ENCODE data around the gene SLC6A3.
"Not testable (repeated sequence)": the region's sequence is repeated elsewhere in the genome, so short reads cannot be mapped to it uniquely, and the experiment has no call there.

The SLC6A3 gene

DNA sequence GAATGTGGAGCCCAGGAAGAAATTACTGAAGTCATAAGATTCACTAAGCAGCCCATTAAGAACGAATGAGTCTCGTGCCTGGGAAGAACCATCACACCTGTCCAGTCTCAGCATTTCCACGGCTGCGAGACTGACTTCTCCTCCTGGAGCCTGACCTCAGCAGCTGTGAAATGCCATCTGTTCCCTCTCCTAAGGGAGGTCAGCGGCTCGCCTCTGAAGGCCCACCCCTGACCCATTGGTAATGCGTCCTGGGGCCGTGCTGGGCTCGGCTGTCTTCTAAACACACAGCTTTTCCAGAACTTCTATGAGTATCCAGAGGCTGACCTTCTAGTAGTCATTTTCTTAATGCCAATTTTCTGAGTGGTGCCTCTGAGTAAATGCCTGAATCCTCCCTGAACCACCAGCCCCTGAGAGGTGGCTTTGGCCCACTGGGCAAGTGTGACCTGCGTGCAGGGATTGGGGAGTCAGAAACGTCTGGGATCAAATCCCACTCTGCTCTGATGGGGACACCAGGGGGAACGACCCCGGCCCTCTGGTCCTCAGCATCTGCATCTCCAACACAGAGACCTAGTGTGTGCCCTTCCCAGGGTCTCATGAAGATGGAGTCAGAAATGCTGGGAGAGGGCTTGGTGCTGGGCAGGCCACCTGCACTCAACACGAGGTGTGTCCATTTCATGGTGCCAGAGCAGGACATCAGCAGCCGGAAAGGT lies 5.7 kb downstream of the SLC6A3 start:
- no peak for DNase-seq

- DNase-seq: no peak
These were observed 6.4 kb downstream of the SLC6A3 start for GRCh38 chr5:1438871-1439270.

DNA sequence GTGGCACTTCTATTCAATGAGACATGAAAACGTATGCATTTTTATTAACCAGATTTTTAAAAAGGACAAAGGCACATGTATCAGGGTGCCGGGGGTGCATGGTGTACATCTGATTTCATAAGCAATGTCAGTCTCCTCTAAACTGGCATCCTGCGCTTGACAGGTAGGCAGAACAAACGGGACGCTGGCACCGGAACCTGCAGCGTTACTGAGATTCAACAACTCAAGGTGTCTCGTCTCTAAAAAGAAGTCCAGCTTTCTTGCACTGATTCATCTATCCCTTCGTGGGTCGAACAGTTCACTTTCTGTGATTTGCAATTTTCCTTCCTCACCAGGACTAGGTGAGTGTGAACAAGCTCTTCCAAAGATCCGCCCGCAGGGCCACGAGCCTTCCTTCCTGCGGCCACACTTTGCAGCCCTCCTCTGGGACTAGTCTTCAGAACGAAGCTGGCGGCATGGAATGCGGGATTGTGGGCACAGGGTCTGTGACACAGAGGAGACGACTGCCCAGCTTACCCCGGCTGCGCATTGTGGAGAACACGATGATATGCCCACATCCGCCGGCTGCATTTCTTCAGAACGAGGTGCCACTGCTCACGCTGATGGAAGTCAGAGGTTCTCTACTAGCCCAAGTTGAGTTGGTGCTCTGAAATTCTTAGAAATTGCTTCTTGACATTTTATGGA lies 7.2 kb downstream of the SLC6A3 start:
- DNase-seq: no peak

DNA sequence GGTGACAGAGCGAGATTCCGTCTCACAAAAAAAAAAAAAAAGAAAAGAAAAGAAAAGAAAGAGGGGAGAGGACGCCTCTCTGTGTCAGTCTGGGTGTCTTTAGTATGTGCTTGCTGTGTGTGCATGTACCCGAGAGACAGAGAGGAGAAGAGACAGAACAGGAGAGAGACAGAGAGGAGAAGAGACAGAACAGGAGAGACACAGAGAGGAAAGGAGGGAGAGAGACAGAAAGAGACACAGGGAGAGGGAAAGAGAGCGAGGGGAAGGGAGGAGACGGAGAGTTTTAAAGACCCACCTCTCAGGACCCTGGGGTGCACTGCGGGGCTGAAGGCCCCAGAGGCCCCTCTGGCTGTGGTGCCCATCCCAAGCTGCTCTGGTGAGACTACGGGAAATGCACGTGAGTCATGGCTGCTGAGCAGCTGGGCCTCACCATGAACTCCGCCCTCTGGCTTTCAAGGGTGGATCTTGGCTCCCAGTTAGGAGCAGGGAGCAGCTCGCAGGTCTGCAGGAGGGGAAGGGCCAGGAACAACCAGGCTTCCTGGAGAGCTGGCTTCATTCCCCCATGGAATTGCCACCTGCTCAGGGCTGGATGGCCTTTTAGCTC lies 7.9 kb downstream of the SLC6A3 start:
- DNase-seq: peak; percentile 96

DNA sequence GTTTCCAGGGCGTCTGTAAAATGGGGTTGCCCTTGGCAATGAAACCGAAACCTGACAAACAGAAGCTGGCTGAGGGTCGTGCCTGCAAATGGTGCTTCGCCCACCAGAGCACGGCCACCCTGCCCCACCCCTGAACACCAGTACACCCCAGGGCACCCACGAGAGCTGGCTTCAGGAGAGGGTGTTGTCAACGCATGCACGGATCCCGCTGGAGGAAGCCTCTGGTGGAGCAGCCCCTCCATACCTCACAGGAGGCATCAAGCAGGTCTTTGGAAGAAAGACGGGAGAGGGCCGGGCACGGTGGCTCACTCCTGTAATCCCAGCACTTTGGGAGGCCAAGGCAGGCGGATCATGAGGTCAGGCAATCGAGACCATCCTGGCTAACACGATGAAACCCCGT lies 8.6 kb downstream of the SLC6A3 start:
- no peak for DNase-seq

GRCh38 chr5:1436036-1436435 lies 9.2 kb downstream of the SLC6A3 start:
- no peak for DNase-seq

- no peak for DNase-seq
These were observed 9.9 kb downstream of the SLC6A3 start for GRCh38 chr5:1435369-1435768.

- DNase-seq: no peak
These were observed 12.9 kb downstream of the SLC6A3 start for GRCh38 chr5:1432296-1432695.

GRCh38 chr5:1431896-1432295 lies 13.3 kb downstream of the SLC6A3 start:
- DNase-seq: no peak

GRCh38 chr5:1431021-1431811 lies 14.0 kb downstream of the SLC6A3 start:
- DNase-seq: no peak

DNA sequence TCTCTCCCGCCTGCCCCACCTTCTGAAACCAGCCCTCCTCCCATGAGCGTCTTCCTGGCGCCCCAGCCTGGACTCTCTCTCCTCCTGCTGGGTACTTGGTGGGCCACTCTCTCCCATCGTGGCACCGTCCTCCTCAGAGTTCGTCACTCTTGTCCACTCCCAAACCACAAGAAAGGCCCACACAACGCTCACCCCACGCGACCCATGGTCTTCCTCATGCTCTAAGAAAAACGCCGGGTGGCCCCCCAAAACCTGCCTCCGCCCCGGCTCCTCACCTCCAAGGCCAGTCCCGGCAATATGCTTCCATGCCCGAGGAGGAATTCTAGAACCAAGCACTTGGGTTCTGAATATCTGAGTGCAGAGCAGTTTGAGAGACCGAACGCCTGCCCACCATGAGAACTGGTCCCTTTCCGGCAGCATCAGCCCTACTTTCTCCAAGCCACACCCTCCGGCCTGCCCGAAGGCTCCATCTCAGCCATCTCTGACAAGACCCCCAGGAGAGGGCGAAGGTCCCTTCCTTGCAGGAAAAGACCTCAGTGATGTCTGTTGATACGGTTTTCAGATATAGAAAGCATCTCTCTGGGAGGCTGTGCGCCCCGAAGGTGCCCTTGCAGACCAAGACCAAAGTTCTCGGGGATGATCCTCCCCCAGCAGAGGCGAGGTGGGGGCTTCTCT lies 15.0 kb downstream of the SLC6A3 start:
- DNase-seq: no peak

DNA sequence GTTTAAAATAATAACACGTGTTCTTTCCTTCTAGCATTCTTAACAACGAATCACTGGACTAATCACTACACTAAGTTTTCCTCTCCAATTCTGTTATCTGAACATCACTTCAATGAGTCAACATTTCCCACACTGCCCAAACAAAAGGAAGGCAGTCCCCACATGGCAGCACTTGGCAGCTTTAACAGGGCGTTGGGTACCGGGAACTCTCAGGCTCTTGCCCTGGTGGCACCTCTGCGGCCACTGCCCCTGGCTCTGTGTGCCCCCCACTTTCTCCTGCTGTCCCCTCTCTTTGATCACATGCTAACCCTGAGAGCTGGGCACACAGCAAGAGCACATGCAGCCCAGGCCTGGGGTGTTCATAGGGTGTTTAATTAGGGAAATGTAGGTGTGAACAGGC lies 15.7 kb downstream of the SLC6A3 start:
- no peak for DNase-seq

- DNase-seq: no peak
These were observed 16.2 kb downstream of the SLC6A3 start for GRCh38 chr5:1429066-1429465.

DNA sequence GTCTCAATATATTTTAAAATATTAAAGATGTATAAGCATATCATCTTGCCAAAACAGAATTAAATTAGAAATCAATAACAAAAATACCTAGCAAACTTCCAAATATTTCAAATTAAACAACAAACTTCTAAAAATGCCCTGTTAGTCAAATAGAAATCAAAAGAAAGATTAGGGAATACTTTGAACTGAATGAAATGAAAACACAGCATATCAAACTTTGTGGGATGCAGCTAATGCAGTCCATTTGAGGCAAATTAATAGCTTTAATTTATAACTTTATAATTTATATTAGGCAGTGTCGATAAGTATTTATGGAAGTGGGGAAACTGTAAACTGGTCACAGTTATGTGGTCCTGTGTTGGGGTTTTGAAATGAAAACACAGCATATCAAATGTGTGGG lies 17.1 kb downstream of the SLC6A3 start:
- DNase-seq: no peak

DNA sequence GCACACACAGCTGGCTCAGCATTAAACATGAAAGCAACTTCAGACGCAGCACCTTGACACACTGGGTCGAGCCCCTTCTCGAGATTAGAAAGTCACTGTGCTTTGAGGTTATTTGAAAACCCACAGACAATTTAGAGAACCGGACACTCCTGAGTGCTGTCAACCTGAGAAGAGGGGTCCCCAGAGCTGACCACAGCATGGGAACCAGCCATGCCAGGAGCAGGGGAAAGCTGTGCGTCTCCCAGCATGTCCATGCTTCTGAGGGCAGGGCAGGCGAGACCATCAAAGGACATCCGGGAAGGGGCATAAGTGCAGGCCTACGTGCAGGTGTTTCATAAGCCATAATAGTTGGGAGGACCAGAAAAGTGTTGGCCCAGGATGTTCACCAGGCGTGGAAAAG lies 20.5 kb downstream of the SLC6A3 start:
- no peak for DNase-seq

GRCh38 chr5:1423901-1424603 lies 21.2 kb downstream of the SLC6A3 start:
- DNase-seq: no peak

- not testable (repeated sequence) for DNase-seq
These were observed 22.7 kb downstream of the SLC6A3 start for GRCh38 chr5:1422522-1422921.

DNA sequence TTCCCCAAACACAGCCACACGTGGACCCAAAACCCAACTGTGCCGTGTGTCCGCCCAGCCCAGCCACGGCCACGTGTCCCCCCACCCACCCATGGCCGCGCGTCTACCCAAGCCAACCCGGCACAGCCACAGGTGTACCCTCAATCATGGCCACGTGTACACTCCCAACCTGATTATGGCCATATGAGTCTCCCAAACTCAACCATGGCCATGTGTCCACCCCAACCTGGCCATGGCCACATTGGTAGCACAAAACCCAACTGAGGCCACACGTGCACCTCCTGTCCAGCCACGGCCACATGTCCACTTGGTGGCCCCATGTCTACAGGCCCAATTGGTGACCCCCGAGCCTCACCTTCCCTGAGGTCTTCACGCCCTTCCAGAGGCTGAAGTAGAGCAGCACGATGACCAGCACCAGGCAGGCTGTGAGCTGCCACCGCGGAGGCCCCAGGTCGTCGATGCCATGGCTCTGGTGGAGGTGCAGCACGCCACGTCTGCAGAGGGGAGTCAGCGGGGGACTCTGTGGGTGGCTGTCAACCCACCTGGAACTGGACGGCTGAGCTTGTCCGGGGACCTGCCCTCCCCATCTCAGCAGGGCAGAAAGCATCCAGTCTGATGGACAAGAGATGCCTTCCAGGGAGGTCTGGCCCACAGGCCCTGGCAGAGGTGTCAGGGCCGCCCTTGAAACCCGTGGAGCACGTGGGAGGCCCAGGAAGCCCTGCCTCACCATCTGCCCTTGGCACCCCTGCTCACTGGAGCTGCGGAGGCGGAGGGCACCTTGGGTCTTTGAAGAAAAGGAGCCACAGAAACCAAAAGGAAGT lies 23.5 kb downstream of the SLC6A3 start:
- no peak for DNase-seq

- no peak for DNase-seq
These were observed 24.7 kb downstream of the SLC6A3 start for GRCh38 chr5:1420211-1421195.

All from DMS53 (cell line).